ENCODE measurements around the gene ITPKC. TPM values are rescaled to one million over a fixed set of nuclear protein-coding genes. Genes with fewer than 3 reads are reported as not detected.

Gene ITPKC
- polyA plus RNA-seq, 3 donors = 2.7 to 5.7 (median 2.9) TPM

DNA sequence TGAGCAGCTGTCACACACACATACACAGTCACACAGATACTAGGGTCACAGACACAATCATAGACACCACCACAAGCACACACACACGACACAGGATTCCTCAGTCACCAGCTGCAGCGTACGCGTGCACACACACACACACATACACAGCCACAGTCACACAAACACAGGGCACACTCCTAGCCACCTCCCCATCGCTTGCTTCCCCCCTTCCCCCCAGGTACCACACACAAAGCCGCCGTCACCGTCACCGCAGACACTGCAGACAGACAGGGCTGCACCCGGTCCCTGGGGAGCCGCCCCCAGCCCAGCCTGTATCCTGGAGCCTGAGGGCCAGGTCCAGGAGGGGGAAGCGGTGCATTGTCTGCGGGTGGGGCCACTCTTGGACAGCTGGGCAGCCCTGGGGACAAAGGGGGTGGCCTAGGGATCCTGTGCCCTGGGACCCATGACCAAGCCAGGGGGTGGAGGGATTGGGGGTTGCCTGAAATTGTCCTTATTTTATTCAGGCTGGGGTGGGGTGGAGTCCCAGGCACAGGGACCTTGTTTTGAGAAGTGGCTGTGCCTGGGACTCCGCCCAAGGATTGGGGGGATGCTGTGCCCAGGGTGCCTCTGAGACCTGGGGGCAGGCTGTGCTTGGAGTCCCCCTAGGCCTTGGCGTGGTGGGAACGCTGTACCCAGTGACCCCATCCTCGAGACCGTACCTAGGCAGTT lies 27.4 kb upstream of the ITPKC start:
- H3K27ac Mint-ChIP-seq = no peak overlapping the region
- no peaks in the 10 kb centered on the region for H3K79me2 ChIP-seq (ENCODE audit: insufficient read depth, low read length)
- H3K36me3 ChIP-seq (replicated peaks in 1 of 2; ENCODE audit: control insufficient read depth in 1 of 2, insufficient read depth in 2 of 2, low read length in 2 of 2) = peaks cover 11 to 20% of the 10 kb centered on the region in 2 donors
- peaks cover 0 to 3% of the 10 kb centered on the region in 2 donors for H3K27me3 ChIP-seq (ENCODE audit: control insufficient read depth in 2 of 2, insufficient read depth in 2 of 2, low read length in 2 of 2)
- intact Hi-C loops (cut with micrococcal nuclease) = no loop called here
- WGBS (ENCODE audit: insufficient coverage) = 86% methylated on average over 16 of the region's 18 CpGs
- TF ChIP-seq, protein P1, sequence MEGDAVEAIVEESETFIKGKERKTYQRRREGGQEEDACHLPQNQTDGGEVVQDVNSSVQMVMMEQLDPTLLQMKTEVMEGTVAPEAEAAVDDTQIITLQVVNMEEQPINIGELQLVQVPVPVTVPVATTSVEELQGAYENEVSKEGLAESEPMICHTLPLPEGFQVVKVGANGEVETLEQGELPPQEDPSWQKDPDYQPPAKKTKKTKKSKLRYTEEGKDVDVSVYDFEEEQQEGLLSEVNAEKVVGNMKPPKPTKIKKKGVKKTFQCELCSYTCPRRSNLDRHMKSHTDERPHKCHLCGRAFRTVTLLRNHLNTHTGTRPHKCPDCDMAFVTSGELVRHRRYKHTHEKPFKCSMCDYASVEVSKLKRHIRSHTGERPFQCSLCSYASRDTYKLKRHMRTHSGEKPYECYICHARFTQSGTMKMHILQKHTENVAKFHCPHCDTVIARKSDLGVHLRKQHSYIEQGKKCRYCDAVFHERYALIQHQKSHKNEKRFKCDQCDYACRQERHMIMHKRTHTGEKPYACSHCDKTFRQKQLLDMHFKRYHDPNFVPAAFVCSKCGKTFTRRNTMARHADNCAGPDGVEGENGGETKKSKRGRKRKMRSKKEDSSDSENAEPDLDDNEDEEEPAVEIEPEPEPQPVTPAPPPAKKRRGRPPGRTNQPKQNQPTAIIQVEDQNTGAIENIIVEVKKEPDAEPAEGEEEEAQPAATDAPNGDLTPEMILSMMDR (IDR thresholded peaks at IDR 0.05) = no peak
- H3K4me1 Mint-ChIP-seq = peaks cover 7% of the 10 kb centered on the region
- H3K9me3 Mint-ChIP-seq = peaks cover 0 to 3% (median 0%) of the 10 kb centered on the region in 7 donors
- no peak overlapping the region for H3K9ac ChIP-seq (ENCODE audit: insufficient read depth, low read length, poor library complexity, severe bottlenecking)
- no peak overlapping the region for H2AFZ ChIP-seq (ENCODE audit: insufficient read depth, low read depth, low read length, poor library complexity, severe bottlenecking)
- no peaks in the 10 kb centered on the region for H4K20me1 ChIP-seq (ENCODE audit: insufficient read depth, low read length)
- peak overlapping the region in 1 of 2 donors; percentile 69 for H3K4me3 Mint-ChIP-seq
- no peak overlapping the region for H3K27ac ChIP-seq (ENCODE audit: low read depth in 1 of 2, low read length in 2 of 2)
- no peak for DNase-seq
- no peaks in the 10 kb centered on the region for H3K9me3 ChIP-seq (replicated peaks in 1 of 2; ENCODE audit: control insufficient read depth in 1 of 2, insufficient read depth in 1 of 2, low read length in 2 of 2)
- H3K36me3 Mint-ChIP-seq = peaks cover 27 to 44% of the 10 kb centered on the region in 2 donors
- H3K4me3 ChIP-seq (replicated peaks in 1 of 3; ENCODE audit: low read depth in 2 of 3, low read length in 3 of 3) = peak overlapping the region in 1 of 3 experiments; percentile 77
- H3K4me2 ChIP-seq (replicated peaks; ENCODE audit: extremely low read depth, low read length, poor library complexity, severe bottlenecking) = peak overlapping the region; percentile 96
- peaks cover 19 to 24% of the 10 kb centered on the region in 2 donors for H3K4me1 ChIP-seq (ENCODE audit: control insufficient read depth in 1 of 2, insufficient read depth in 2 of 2, low read length in 2 of 2)
- H3K27me3 Mint-ChIP-seq (ENCODE audit: low read depth in 3 of 3) = no peaks in the 10 kb centered on the region

DNA sequence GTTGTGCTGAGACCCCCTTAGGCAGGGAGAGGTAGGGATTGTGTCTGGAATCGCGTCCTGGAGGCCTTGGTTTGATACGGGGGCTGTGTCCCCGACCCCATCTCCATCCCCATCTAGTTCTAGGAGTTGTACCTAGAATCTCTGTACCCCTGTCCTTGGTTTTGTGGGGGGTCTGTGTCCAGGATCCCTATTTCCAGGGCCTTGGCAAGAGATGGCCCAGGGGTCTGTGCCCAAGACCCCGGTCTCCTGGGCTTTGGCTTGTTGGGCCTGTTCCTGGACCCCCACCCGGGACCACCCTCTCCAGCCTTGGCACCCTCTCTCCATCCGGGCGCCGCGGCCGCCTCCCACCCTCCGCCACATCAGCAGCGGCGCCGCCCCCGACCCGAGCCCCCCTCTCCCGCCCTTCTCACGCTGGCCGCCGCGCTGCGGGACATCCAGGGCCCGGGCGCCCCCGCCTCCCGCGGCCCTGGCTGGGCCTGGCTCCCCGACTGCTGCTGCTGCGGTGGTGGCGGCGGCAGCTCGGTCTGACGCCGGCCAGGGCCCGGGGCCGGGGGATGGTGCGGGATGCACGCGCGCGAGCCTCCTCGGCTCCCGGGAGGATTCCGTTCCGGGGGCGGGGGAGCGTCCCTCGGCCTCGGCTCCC lies 26.7 kb upstream of the ITPKC start, which contains the start of gene NUMBL:
Gene NUMBL (minus strand): TSS at position 602 of the 643 bp plus-strand sequence. CDS start 168 bp downstream, at position 434.
- Histone ChIP-seq H3K27me3 (ENCODE audit: control insufficient read depth in 2 of 2, insufficient read depth in 2 of 2, low read length in 2 of 2) (peaks cover 0 to 3% of the 10 kb centered on the region in 2 donors), H4K20me1 (ENCODE audit: insufficient read depth, low read length) (no peaks in the 10 kb centered on the region), H3K4me2 (replicated peaks; ENCODE audit: extremely low read depth, low read length, poor library complexity, severe bottlenecking) (peak within 1 kb of the TSS; percentile 96), H3K9me3 (replicated peaks in 1 of 2; ENCODE audit: control insufficient read depth in 1 of 2, insufficient read depth in 1 of 2, low read length in 2 of 2) (no peaks in the 10 kb centered on the region), H3K36me3 (replicated peaks in 1 of 2; ENCODE audit: control insufficient read depth in 1 of 2, insufficient read depth in 2 of 2, low read length in 2 of 2) (peaks cover 14 to 24% of the 10 kb centered on the region in 2 donors), H2AFZ (ENCODE audit: insufficient read depth, low read depth, low read length, poor library complexity, severe bottlenecking) (peak within 1 kb of the TSS; percentile 84), H3K9ac (ENCODE audit: insufficient read depth, low read length, poor library complexity, severe bottlenecking) (peak within 1 kb of the TSS; percentile 56), H3K27ac (ENCODE audit: low read depth in 1 of 2, low read length in 2 of 2) (peak within 1 kb of the TSS; percentile 28 to 64), H3K4me3 (replicated peaks in 1 of 3; ENCODE audit: low read depth in 2 of 3, low read length in 3 of 3) (peak within 1 kb of the TSS; percentile 48 to 77 (median 73)), H3K4me1 (ENCODE audit: control insufficient read depth in 1 of 2, insufficient read depth in 2 of 2, low read length in 2 of 2) (peaks cover 19 to 24% of the 10 kb centered on the region in 2 donors), H3K79me2 (ENCODE audit: insufficient read depth, low read length) (no peaks in the 10 kb centered on the region)
- peaks cover 7% of the 10 kb centered on the region for H3K4me1 Mint-ChIP-seq
- H3K36me3 Mint-ChIP-seq = peaks cover 29 to 48% of the 10 kb centered on the region in 2 donors
- H3K9me3 Mint-ChIP-seq = peaks cover 0 to 3% (median 0%) of the 10 kb centered on the region in 7 donors
- H3K27ac Mint-ChIP-seq = peak within 1 kb of the TSS; percentile 85 to 97 (median 94)
- H3K4me3 Mint-ChIP-seq = peak within 1 kb of the TSS; percentile 92 to 95
- DNase-seq = no peak
- under 1% methylated on average over 37 of the region's 50 CpGs for WGBS (ENCODE audit: insufficient coverage)
- intact Hi-C loops (cut with micrococcal nuclease) = no loop called here
- TF ChIP-seq, protein P1 (IDR thresholded peaks at IDR 0.05) = no peak
- no peaks in the 10 kb centered on the region for H3K27me3 Mint-ChIP-seq (ENCODE audit: low read depth in 3 of 3)
